ENCODE data around the gene IQSEC3. TPM values are rescaled to one million over a fixed set of nuclear protein-coding genes. Genes with fewer than 3 reads are reported as not detected.
"Not testable (repeated sequence)": the region's sequence is repeated elsewhere in the genome, so short reads cannot be mapped to it uniquely, and the experiment has no call there.

IQSEC3 gene
- total RNA-seq, 1 experiment from 2014 or later = not detected

DNA sequence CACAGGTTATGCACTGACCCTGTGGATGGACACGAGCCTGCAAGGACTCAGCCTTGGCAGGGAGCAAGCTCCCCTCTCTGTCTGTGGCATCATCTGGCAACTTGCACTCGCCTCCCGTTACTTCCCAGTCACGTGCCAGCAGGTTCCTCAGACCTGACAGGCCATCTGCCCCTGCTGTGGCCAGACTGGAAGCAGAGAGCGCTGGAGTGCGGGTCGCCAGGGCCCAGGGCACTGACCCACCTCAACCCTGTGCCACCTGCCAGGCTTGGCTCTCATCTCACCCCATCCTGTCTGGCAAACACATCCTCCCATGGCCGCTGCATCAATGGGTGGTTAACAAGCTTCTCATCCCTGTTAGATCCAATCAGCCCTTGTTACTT lies 119.0 kb downstream of the IQSEC3 start:
- Mint-ChIP-seq H3K9me3 (ENCODE audit: unreplicated experiment) (no peaks in the 10 kb centered on the region), H3K4me3 (ENCODE audit: unreplicated experiment) (no peak overlapping the region), H3K27me3 (ENCODE audit: insufficient read depth, unreplicated experiment) (no peaks in the 10 kb centered on the region), H3K27ac (ENCODE audit: low read depth, unreplicated experiment) (no peak overlapping the region), H3K36me3 (ENCODE audit: insufficient read depth, unreplicated experiment) (no peaks in the 10 kb centered on the region), H3K4me1 (ENCODE audit: insufficient read depth, unreplicated experiment) (no peaks in the 10 kb centered on the region)
- intact Hi-C loops (cut with micrococcal nuclease) = no loop called here
- DNase-seq (ENCODE audit: unreplicated experiment) = no peak
- no TSS peak for BruUV-seq (replicated peaks)
- POLR2A ChIA-PET = no interaction called here
- TF ChIP-seq, protein P1, sequence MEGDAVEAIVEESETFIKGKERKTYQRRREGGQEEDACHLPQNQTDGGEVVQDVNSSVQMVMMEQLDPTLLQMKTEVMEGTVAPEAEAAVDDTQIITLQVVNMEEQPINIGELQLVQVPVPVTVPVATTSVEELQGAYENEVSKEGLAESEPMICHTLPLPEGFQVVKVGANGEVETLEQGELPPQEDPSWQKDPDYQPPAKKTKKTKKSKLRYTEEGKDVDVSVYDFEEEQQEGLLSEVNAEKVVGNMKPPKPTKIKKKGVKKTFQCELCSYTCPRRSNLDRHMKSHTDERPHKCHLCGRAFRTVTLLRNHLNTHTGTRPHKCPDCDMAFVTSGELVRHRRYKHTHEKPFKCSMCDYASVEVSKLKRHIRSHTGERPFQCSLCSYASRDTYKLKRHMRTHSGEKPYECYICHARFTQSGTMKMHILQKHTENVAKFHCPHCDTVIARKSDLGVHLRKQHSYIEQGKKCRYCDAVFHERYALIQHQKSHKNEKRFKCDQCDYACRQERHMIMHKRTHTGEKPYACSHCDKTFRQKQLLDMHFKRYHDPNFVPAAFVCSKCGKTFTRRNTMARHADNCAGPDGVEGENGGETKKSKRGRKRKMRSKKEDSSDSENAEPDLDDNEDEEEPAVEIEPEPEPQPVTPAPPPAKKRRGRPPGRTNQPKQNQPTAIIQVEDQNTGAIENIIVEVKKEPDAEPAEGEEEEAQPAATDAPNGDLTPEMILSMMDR (IDR thresholded peaks at IDR 0.05; ENCODE audit: unreplicated experiment) = no peak
- CTCF ChIA-PET = no interaction called here

DNA sequence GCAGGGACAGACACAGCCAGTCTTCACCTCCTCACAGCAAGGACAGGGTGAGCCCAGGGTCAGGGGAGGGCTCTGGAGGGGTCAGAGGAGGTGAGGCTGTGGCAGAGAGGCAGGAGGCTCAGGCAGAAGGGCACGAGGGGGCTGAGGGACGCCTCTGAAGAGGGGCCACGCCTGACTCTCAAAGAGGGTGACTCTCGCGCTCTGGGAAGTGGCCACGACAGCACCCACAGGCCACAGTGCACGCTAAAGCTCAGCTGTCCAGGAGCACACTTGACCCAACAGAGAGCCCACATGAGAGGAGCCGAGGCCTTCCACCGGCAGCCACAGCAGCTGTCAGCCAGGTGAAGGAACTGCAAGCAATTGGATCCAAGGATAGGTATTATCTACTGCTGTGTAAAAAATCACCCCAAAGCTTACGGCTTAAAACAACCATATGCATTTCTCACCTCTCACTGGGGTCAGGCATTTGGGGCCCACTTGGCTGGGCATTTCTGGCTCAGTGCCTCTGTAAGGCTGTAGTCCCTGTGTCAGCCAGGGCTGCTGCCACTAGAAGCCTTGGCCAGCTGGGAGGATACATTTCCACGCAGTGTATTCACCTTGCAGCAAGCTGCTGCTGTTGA lies 119.5 kb downstream of the IQSEC3 start:
- POLR2A ChIA-PET = no interaction called here
- BruUV-seq (replicated peaks) = no TSS peak
- H3K27me3 Mint-ChIP-seq (ENCODE audit: insufficient read depth, unreplicated experiment) = no peaks in the 10 kb centered on the region

DNA sequence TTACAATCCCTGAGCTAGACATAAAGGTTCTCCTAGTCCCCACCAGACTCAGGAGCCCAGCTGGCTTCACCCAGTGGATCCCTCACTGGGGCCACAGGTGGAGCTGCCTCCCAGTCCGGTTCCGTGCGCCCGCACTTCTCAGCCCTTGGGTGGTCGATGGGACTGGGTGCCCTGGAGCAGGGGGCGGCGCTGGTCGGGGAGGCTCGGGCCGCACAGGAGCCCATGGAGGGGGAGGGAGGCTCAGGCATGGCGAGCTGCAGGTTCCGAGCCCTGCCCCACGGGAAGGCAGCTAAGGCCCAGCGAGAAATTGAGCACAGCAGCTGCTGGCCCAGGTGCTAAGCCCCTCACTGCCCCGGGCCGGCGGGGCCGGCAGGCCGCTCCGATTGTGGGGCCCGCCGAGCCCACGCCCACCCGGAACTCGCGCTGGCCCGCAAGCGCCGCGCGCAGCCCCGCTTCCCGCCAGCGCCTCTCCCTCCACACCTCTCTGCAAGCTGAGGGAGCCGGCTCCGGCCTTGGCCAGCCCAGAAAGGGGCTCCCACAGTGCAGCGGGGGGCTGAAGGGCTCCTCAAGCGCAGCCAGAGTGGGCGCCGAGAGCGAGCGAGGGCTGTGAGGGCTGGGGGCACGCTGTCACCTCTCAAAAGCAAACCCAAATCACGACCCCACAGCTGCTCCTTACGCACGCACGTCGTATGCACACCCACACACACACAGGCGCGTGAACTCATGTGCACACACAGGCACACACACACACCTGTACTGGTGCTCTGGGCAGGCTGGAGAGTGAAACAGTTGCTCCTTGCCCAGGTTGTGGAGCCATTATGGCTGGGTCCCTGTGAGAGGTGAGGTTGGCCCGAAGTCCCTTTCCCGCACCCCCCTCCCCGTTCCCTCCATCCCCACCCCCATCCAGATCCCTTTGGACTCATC lies 121.7 kb downstream of the IQSEC3 start:
- peaks cover 20% of the 10 kb centered on the region for H3K27me3 Mint-ChIP-seq (ENCODE audit: insufficient read depth, unreplicated experiment)
- intact Hi-C loops (cut with micrococcal nuclease) = not testable (repeated sequence)

More for the DNA sequence above, 119.5 kb downstream of the IQSEC3 start:
- TF ChIP-seq, protein P1 (IDR thresholded peaks at IDR 0.05; ENCODE audit: unreplicated experiment) = no peak
- Mint-ChIP-seq H3K9me3 (ENCODE audit: unreplicated experiment) (no peaks in the 10 kb centered on the region), H3K36me3 (ENCODE audit: insufficient read depth, unreplicated experiment) (peaks cover 4% of the 10 kb centered on the region), H3K4me1 (ENCODE audit: insufficient read depth, unreplicated experiment) (no peaks in the 10 kb centered on the region), H3K27ac (ENCODE audit: low read depth, unreplicated experiment) (no peak overlapping the region), H3K4me3 (ENCODE audit: unreplicated experiment) (no peak overlapping the region)
- CTCF ChIA-PET = no interaction called here
- DNase-seq (ENCODE audit: unreplicated experiment) = no peak
- intact Hi-C loops (cut with micrococcal nuclease) = no loop called here

DNA sequence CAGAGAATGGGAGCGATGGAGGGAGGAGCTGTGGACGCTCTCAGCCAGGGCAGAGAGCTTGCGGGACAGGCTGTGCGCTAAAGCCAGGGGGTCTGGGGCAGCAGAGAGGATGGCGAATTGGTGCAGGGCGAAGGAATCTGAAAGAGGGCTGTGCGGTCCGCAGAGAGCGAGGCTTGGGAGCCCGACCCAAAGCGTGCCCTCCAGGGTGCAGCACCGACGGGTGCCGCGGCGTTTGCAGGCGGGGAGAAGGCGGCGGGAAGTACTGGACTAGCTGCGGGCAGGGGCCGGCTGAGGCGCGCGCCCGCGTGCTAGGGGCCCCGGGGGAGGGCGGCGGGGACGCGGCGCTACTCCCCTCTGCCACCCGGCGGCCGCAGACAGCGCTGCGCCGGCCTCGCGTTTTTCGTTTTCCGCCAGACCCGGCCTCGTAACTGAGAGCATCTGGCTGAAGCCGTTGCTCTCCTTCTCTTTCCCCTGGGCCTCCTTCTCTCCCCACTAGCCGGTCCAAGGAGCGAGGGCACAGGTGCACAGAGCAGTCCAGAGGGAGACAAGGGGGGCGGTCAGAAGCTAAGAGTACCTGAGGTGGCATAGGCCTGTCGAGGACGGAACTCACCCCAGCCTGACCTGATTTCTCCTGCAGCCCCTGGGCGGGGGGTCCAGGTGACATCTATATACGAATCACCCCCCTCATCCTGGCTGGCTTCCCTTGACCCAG lies 122.5 kb downstream of the IQSEC3 start:
- H3K27me3 Mint-ChIP-seq (ENCODE audit: insufficient read depth, unreplicated experiment) = peaks cover 28% of the 10 kb centered on the region
- ChIA-PET CTCF (no interaction called here), POLR2A (interaction anchor here (0.7 kb wide), 1 partner anchor 71 kb away, joined by 3 read pairs; no protein-coding TSS in a partner anchor)
- no peaks in the 10 kb centered on the region for H3K4me1 Mint-ChIP-seq (ENCODE audit: insufficient read depth, unreplicated experiment)
- TF ChIP-seq, protein P1 (IDR thresholded peaks at IDR 0.05; ENCODE audit: unreplicated experiment) = peak; percentile 21
- H3K4me3 Mint-ChIP-seq (ENCODE audit: unreplicated experiment) = no peak overlapping the region
- H3K36me3 Mint-ChIP-seq (ENCODE audit: insufficient read depth, unreplicated experiment) = peaks cover 6% of the 10 kb centered on the region
- no peaks in the 10 kb centered on the region for H3K9me3 Mint-ChIP-seq (ENCODE audit: unreplicated experiment)
- DNase-seq (ENCODE audit: unreplicated experiment) = no peak
- no TSS peak for BruUV-seq (replicated peaks)
- intact Hi-C loops (cut with micrococcal nuclease) = no loop called here
- no peak overlapping the region for H3K27ac Mint-ChIP-seq (ENCODE audit: low read depth, unreplicated experiment)

More for the DNA sequence above, 121.7 kb downstream of the IQSEC3 start:
- DNase-seq (ENCODE audit: unreplicated experiment); POLR2A ChIA-PET; H3K4me1 Mint-ChIP-seq (ENCODE audit: insufficient read depth, unreplicated experiment); H3K4me3 Mint-ChIP-seq (ENCODE audit: unreplicated experiment); H3K9me3 Mint-ChIP-seq (ENCODE audit: unreplicated experiment); H3K36me3 Mint-ChIP-seq (ENCODE audit: insufficient read depth, unreplicated experiment); BruUV-seq (replicated peaks); H3K27ac Mint-ChIP-seq (ENCODE audit: low read depth, unreplicated experiment): not testable (repeated sequence)
- CTCF ChIA-PET = interaction anchor here (0.6 kb wide), 1 partner anchor 35 kb away, joined by 3 read pairs; no protein-coding TSS in a partner anchor
